Measurements from ENCODE around the gene MRC2. TPM values are rescaled to one million over a fixed set of nuclear protein-coding genes. Genes with fewer than 3 reads are reported as not detected.

MRC2 gene
- polyA plus RNA-seq, 3 donors = 0.04 TPM; not detected in 2

GRCh38 chr17:62621223-62621622 is 6.2 kb upstream of the MRC2 start:
- intact Hi-C loops (cut with micrococcal nuclease) = no loop called here
- peaks cover 9% of the 10 kb centered on the region for H3K4me1 Mint-ChIP-seq
- H3K4me1 ChIP-seq (ENCODE audit: control insufficient read depth in 1 of 2, insufficient read depth in 2 of 2, low read length in 2 of 2) = peaks cover 6 to 8% of the 10 kb centered on the region in 2 donors
- no peak overlapping the region for H3K27ac ChIP-seq (ENCODE audit: low read depth in 1 of 2, low read length in 2 of 2)
- no peak for TF ChIP-seq CTCF (IDR thresholded peaks at IDR 0.05)
- H3K36me3 ChIP-seq (replicated peaks in 1 of 2; ENCODE audit: control insufficient read depth in 1 of 2, insufficient read depth in 2 of 2, low read length in 2 of 2) = peaks cover 2 to 7% of the 10 kb centered on the region in 2 donors
- H3K36me3 Mint-ChIP-seq = peaks cover 18 to 30% of the 10 kb centered on the region in 2 donors
- peaks cover 0 to 5% (median 2%) of the 10 kb centered on the region in 7 donors for H3K9me3 Mint-ChIP-seq
- no peak overlapping the region for H3K9ac ChIP-seq (ENCODE audit: insufficient read depth, low read length, poor library complexity, severe bottlenecking)
- H4K20me1 ChIP-seq (ENCODE audit: insufficient read depth, low read length) = no peaks in the 10 kb centered on the region
- no peaks in the 10 kb centered on the region for H3K9me3 ChIP-seq (replicated peaks in 1 of 2; ENCODE audit: control insufficient read depth in 1 of 2, insufficient read depth in 1 of 2, low read length in 2 of 2)
- no peak overlapping the region for H3K4me3 ChIP-seq (replicated peaks in 1 of 3; ENCODE audit: low read depth in 2 of 3, low read length in 3 of 3)
- peak overlapping the region in 1 of 7 donors; percentile 41 for H3K27ac Mint-ChIP-seq
- H2AFZ ChIP-seq (ENCODE audit: insufficient read depth, low read depth, low read length, poor library complexity, severe bottlenecking) = no peak overlapping the region
- WGBS (ENCODE audit: insufficient coverage) = 95% methylated on average over 9 of the region's 11 CpGs
- H3K27me3 Mint-ChIP-seq (ENCODE audit: low read depth in 3 of 3) = peaks cover 0 to 4% (median 0%) of the 10 kb centered on the region in 3 donors
- H3K4me3 Mint-ChIP-seq = no peak overlapping the region
- H3K4me2 ChIP-seq (replicated peaks; ENCODE audit: extremely low read depth, low read length, poor library complexity, severe bottlenecking) = no peak overlapping the region
- DNase-seq = no peak
- no peaks in the 10 kb centered on the region for H3K79me2 ChIP-seq (ENCODE audit: insufficient read depth, low read length)
- no peaks in the 10 kb centered on the region for H3K27me3 ChIP-seq (ENCODE audit: control insufficient read depth in 2 of 2, insufficient read depth in 2 of 2, low read length in 2 of 2)

- Mint-ChIP-seq H3K4me3 (no peak overlapping the region), H3K36me3 (peaks cover 7 to 8% of the 10 kb centered on the region in 2 donors), H3K27ac (peak overlapping the region in 1 of 7 donors; percentile 73), H3K4me1 (peaks cover 28% of the 10 kb centered on the region), H3K27me3 (ENCODE audit: low read depth in 3 of 3) (peaks cover 28 to 40% (median 38%) of the 10 kb centered on the region in 3 donors), H3K9me3 (peaks cover 0 to 5% (median 2%) of the 10 kb centered on the region in 7 donors)
- Histone ChIP-seq H3K4me1 (ENCODE audit: control insufficient read depth in 1 of 2, insufficient read depth in 2 of 2, low read length in 2 of 2) (peaks cover 25 to 31% of the 10 kb centered on the region in 2 donors), H3K79me2 (ENCODE audit: insufficient read depth, low read length) (no peaks in the 10 kb centered on the region), H3K9ac (ENCODE audit: insufficient read depth, low read length, poor library complexity, severe bottlenecking) (no peak overlapping the region), H3K36me3 (replicated peaks in 1 of 2; ENCODE audit: control insufficient read depth in 1 of 2, insufficient read depth in 2 of 2, low read length in 2 of 2) (no peaks in the 10 kb centered on the region), H3K27ac (ENCODE audit: low read depth in 1 of 2, low read length in 2 of 2) (no peak overlapping the region), H3K4me3 (replicated peaks in 1 of 3; ENCODE audit: low read depth in 2 of 3, low read length in 3 of 3) (no peak overlapping the region), H3K4me2 (replicated peaks; ENCODE audit: extremely low read depth, low read length, poor library complexity, severe bottlenecking) (no peak overlapping the region), H3K27me3 (ENCODE audit: control insufficient read depth in 2 of 2, insufficient read depth in 2 of 2, low read length in 2 of 2) (peaks cover 3 to 31% of the 10 kb centered on the region in 2 donors), H3K9me3 (replicated peaks in 1 of 2; ENCODE audit: control insufficient read depth in 1 of 2, insufficient read depth in 1 of 2, low read length in 2 of 2) (no peaks in the 10 kb centered on the region), H2AFZ (ENCODE audit: insufficient read depth, low read depth, low read length, poor library complexity, severe bottlenecking) (no peak overlapping the region), H4K20me1 (ENCODE audit: insufficient read depth, low read length) (no peaks in the 10 kb centered on the region)
- 59% methylated on average over 16 of the region's 19 CpGs for WGBS (ENCODE audit: insufficient coverage)
- peak in 1 of 3 donors; percentile 7 for DNase-seq
- intact Hi-C loops (cut with micrococcal nuclease) = no loop called here
- TF ChIP-seq CTCF (IDR thresholded peaks at IDR 0.05) = no peak
Observed at GRCh38 chr17:62625184-62625869, 2.1 kb upstream of the MRC2 start.
